GM12878 (cell line): ENCODE data around the gene MICALL2. TPM values are rescaled to one million over a fixed set of nuclear protein-coding genes. Genes with fewer than 3 reads are reported as not detected.

ENCODE experiments used
- ATAC-seq: fragments of 200-7000 bp; cut with Tn5 transposase; 3 replicates; pipeline ENCODE4 v1.9.1; 2020; ENCODE audit warnings: mild to moderate bottlenecking, moderate library complexity
- BruUV-seq: library from RNA; stranded (reverse); fragments of 400-500 nt; replicated peaks from 2 replicates; lab custom pipeline; 2021; lab: Mats Ljungman, UMichigan
- CTCF ChIA-PET: fragments of 300-600 bp; sonication (Branson Sonifier 250); formaldehyde crosslinking; extraction: SDS; loops from one replicate; lab custom pipeline; 2021; ENCODE audit warnings: inconsistent platforms; lab: Yijun Ruan, JAX
- POLR2A ChIA-PET: fragments of 350-600 bp; formaldehyde crosslinking; extraction: SDS; loops from one replicate; lab custom pipeline; 2021; ENCODE audit warnings: inconsistent platforms; lab: Charles Lee
- RAD21 ChIA-PET: fragments of 300-600 bp; sonication (Branson Sonifier 250); formaldehyde crosslinking; loops from one replicate; lab custom pipeline; 2023; ENCODE audit warnings: antibody characterized with exemption; ENCODE audit not compliant: unreplicated experiment; lab: Charles Lee
- SMC1A ChIA-PET: fragments of 300-600 bp; sonication (Branson Sonifier 250); formaldehyde crosslinking; loops from one replicate; lab custom pipeline; 2023; ENCODE audit not compliant: unreplicated experiment, uncharacterized antibody; lab: Charles Lee
- DNase-seq: peaks from one replicate; pipeline ENCODE4 v3.0.0-alpha.2; 2011; ENCODE audit warnings: low read depth, low spot score
- FAIRE-seq: peaks from 3 replicates; lab custom pipeline; 2011; peaks lifted over from hg19 to GRCh38; lab: Jason Lieb, UNC
- H2AFZ ChIP-seq: 2 replicates; pipeline ENCODE4 v1.6.0; 2011; ENCODE audit warnings: low read depth, low read length, control low read depth; ENCODE audit not compliant: control insufficient read depth
- H3K27ac ChIP-seq: 2 replicates; pipeline ENCODE4 v1.5.1; 2011; ENCODE audit warnings: control low read depth; ENCODE audit not compliant: control insufficient read depth, insufficient read depth
- H3K27me3 ChIP-seq, 2 experiments: replicated peaks in 1 of 2; 2 replicates each; pipeline versions ENCODE4 v1.6.0 to v1.6.1; 2011; ENCODE audit warnings: low read length in 1 of 2; ENCODE audit not compliant: control insufficient read depth in 2 of 2, insufficient read depth in 2 of 2
- H3K36me3 ChIP-seq, 2 experiments: 2 replicates each; pipeline ENCODE4 v1.5.1; 2011; ENCODE audit warnings: low read length in 1 of 2; ENCODE audit not compliant: control insufficient read depth in 2 of 2, insufficient read depth in 2 of 2
- H3K4me1 ChIP-seq: 2 replicates; pipeline ENCODE4 v1.6.1; 2011; ENCODE audit warnings: mild to moderate bottlenecking, low read length, moderate library complexity, mixed read lengths; ENCODE audit not compliant: control insufficient read depth, insufficient read depth
- H3K4me2 ChIP-seq: 2 replicates; pipeline ENCODE4 v1.6.0; 2011; ENCODE audit warnings: control low read depth; ENCODE audit not compliant: control insufficient read depth, insufficient read depth
- H3K4me3 ChIP-seq: fragments of 200-600 bp; sonication (generic); 2 replicates; pipeline ENCODE4 v1.5.1; 2016
- H3K79me2 ChIP-seq: 2 replicates; pipeline ENCODE4 v1.6.0; 2011; ENCODE audit warnings: low read length; ENCODE audit not compliant: control insufficient read depth, insufficient read depth
- H3K9ac ChIP-seq: 2 replicates; pipeline ENCODE4 v1.8.0; 2011; ENCODE audit warnings: low read length, control low read depth, mixed read lengths; ENCODE audit not compliant: control insufficient read depth, insufficient read depth
- H3K9me3 ChIP-seq: replicated peaks from 3 replicates; pipeline ENCODE4 v1.5.1; 2011; ENCODE audit warnings: mild to moderate bottlenecking, low read length; ENCODE audit not compliant: control insufficient read depth, insufficient read depth
- H4K20me1 ChIP-seq: 2 replicates; pipeline ENCODE4 v1.6.0; 2011; ENCODE audit not compliant: control insufficient read depth, insufficient read depth
- E2F8 ChIP-seq: fragments of 450-650 bp; IDR thresholded peaks from 2 replicates; pipeline ENCODE4 v1.6.1; 2018; ENCODE audit warnings: mild to moderate bottlenecking, low read depth, moderate library complexity; ENCODE audit not compliant: partially characterized antibody
- ELK1 ChIP-seq: IDR thresholded peaks from 2 replicates; pipeline ENCODE4 v1.6.1; 2012; ENCODE audit warnings: low read depth, low read length, improper control_type of control experiment
- IKZF2 ChIP-seq, 2 experiments: fragments of 450-650 bp; IDR thresholded peaks; 2 replicates each; pipeline ENCODE4 v1.6.1; 2017; ENCODE audit warnings: mild to moderate bottlenecking in 2 of 2, moderate library complexity in 2 of 2
- LARP7 ChIP-seq: fragments of 450-650 bp; IDR thresholded peaks from 2 replicates; pipeline ENCODE4 v1.6.1; 2017; ENCODE audit warnings: mild to moderate bottlenecking
- POLR2AphosphoS2 ChIP-seq: IDR thresholded peaks from 2 replicates; pipeline ENCODE4 v1.6.1; 2011; ENCODE audit warnings: low read depth, mild to moderate bottlenecking, low read length, improper control_type of control experiment, moderate library complexity
- PRDM15 ChIP-seq: fragments of 450-650 bp; formaldehyde crosslinking; IDR thresholded peaks from 2 replicates; pipeline ENCODE4 v1.4.0; 2020; ENCODE audit warnings: mild to moderate bottlenecking, moderate library complexity
- SMAD1 ChIP-seq: fragments of 450-650 bp; IDR thresholded peaks from 2 replicates; pipeline ENCODE4 v1.6.1; 2018; ENCODE audit warnings: mild to moderate bottlenecking, low read depth; ENCODE audit not compliant: partially characterized antibody
- SPI1 ChIP-seq: IDR thresholded peaks from 2 replicates; pipeline ENCODE4 v1.6.1; 2011; ENCODE audit warnings: low read depth, mild to moderate bottlenecking, low read length, moderate library complexity, borderline replicate concordance; ENCODE audit not compliant: insufficient read depth
- SUPT20H ChIP-seq: IDR thresholded peaks from 2 replicates; pipeline ENCODE4 v1.6.1; 2011; ENCODE audit warnings: low read depth, mild to moderate bottlenecking, low read length, moderate library complexity, borderline replicate concordance; ENCODE audit not compliant: control insufficient read depth
- TAF1 ChIP-seq: IDR thresholded peaks from 2 replicates; pipeline ENCODE4 v1.6.1; 2011; ENCODE audit warnings: mild to moderate bottlenecking, low read depth, low read length, borderline replicate concordance
- ZBED1 ChIP-seq: IDR thresholded peaks from 2 replicates; pipeline ENCODE4 v1.6.1; 2016; ENCODE audit warnings: borderline replicate concordance
- ZBTB40 ChIP-seq: fragments of 450-650 bp; IDR thresholded peaks from 2 replicates; pipeline ENCODE4 v1.6.1; 2016; ENCODE audit warnings: mild to moderate bottlenecking, moderate library complexity, borderline replicate concordance
- ZNF207 ChIP-seq: fragments of 450-650 bp; IDR thresholded peaks from 2 replicates; pipeline ENCODE4 v1.6.1; 2014; ENCODE audit warnings: antibody characterized with exemption, mild to moderate bottlenecking, borderline replicate concordance
- WGBS: methylation state at CpG from one replicate; pipeline ENCODE4 v1.1.6; 2016; ENCODE audit warnings: low lambda C conversion rate; ENCODE audit not compliant: insufficient replicate concordance, insufficient coverage; ENCODE audit errors: missing lambda C conversion rate; 5-methylcytosine and 5-hydroxymethylcytosine counted together
- in situ Hi-C: fragments of 300-500 bp; cut with MboI; formaldehyde crosslinking; loops from 9 replicates; pipeline ENCODE4 v1.14.3; 2018; ENCODE audit warnings: mixed read lengths
- intact Hi-C: fragments of 100-400 bp; cut with micrococcal nuclease; formaldehyde crosslinking; loops from one replicate; pipeline ENCODE4 v1.14.2; 2022; ENCODE audit not compliant: unreplicated experiment
- polyA plus RNA-seq, 11 experiments: library from polyadenylated mRNA; depleted of rRNA in 4 of 11; unstranded in 6 of 11; stranded (reverse) in 5 of 11; fragments of >200 nt; fragmentation: Nextera tagmentation in 4 of 11; fragmentation: Illumina TruSeq in 1 of 11; extraction: Ambion mirVana in 4 of 11; extraction: Trizol in 1 of 11; gene quantifications; 1 replicate in 1 of 11; 2 replicates in 10 of 11; pipeline versions ENCODE4 v1.2.1 to v1.2.3, GENCODE V29; 2011 to 2016; ENCODE audit warnings: inconsistent platforms in 2 of 11, missing spikeins in 2 of 11, low read depth in 1 of 11
- total RNA-seq, 4 experiments: library from RNA; depleted of rRNA in 3 of 4; stranded (reverse); fragments of >200 nt in 3 of 4; fragmentation: Illumina TruSeq in 1 of 4; extraction: Trizol in 1 of 4; gene quantifications; 2 replicates each; pipeline versions ENCODE4 v1.2.1 to v1.2.3, GENCODE V29; 2013 to 2021

The MICALL2 gene
- total and polyA plus RNA-seq, 10 of the 15 experiments (the other 5 are each of a cell fraction or from before 2014, with no cell fraction given) = 0.04 to 1.7 (median 0.83) TPM; not detected in 3

GRCh38 chr7:1387261-1387660 lies 72.0 kb downstream of the MICALL2 start:
- no peak overlapping the region for H3K27ac ChIP-seq
- H3K4me2 ChIP-seq = no peak overlapping the region
- 56% methylated on average over 16 of the region's 18 CpGs for WGBS
- no peaks in the 10 kb centered on the region for H3K4me1 ChIP-seq
- ChIA-PET RAD21 (no interaction called here), POLR2A (no interaction called here), CTCF (no interaction called here), SMC1A (no interaction called here)
- no peaks in the 10 kb centered on the region for H3K36me3 ChIP-seq
- no peak overlapping the region for H3K4me3 ChIP-seq
- H4K20me1 ChIP-seq = no peaks in the 10 kb centered on the region
- no peaks in the 10 kb centered on the region for H3K79me2 ChIP-seq
- no TSS peak for BruUV-seq
- no peaks in the 10 kb centered on the region for H3K27me3 ChIP-seq
- H2AFZ ChIP-seq = no peak overlapping the region
- FAIRE-seq (no peak), DNase-seq (no peak), ATAC-seq (no peak)
- in situ Hi-C loops = no loop called here
- no peaks in the 10 kb centered on the region; the same call in 2 of the 3 replicates for H3K9me3 ChIP-seq
- intact Hi-C loops = no loop called here
- no peak overlapping the region for H3K9ac ChIP-seq
- TF ChIP-seq POLR2AphosphoS2 (no peak), E2F8 (no peak), IKZF2 (IDR thresholded peaks at IDR 0.05) (no peak), ZBED1 (no peak), SUPT20H (no peak), ELK1 (no peak), ZNF207 (no peak), PRDM15 (no peak), TAF1 (no peak), SMAD1 (no peak), LARP7 (no peak), SPI1 (no peak), ZBTB40 (no peak)
